GM12891 (cell line): ENCODE data around the gene NOTCH2.
A peak's percentile ranks its signal among the peaks of the same experiment; 100 is the strongest.

ENCODE experiments used
- DNase-seq: peaks from one replicate; pipeline ENCODE4 v3.0.0; 2011; ENCODE audit warnings: low spot score; ENCODE audit not compliant: insufficient read length
- FAIRE-seq: peaks from 2 replicates; lab custom pipeline; 2011; peaks lifted over from hg19 to GRCh38; lab: Jason Lieb, UNC
- PAX5 ChIP-seq: IDR thresholded peaks from 2 replicates; pipeline ENCODE4 v1.6.1; 2011; ENCODE audit warnings: low read length, moderate library complexity, mild to moderate bottlenecking; ENCODE audit not compliant: insufficient read depth, severe bottlenecking
- POLR2A ChIP-seq: IDR thresholded peaks from 2 replicates; pipeline ENCODE4 v1.6.1; 2011; ENCODE audit warnings: low read depth, low read length, control low read depth
- POLR2AphosphoS5 ChIP-seq: IDR thresholded peaks from 2 replicates; pipeline ENCODE4 v1.6.1; 2011; ENCODE audit warnings: low read depth, low read length, control low read depth
- POU2F2 ChIP-seq: IDR thresholded peaks from 2 replicates; pipeline ENCODE4 v1.6.1; 2011; ENCODE audit warnings: low read depth, mild to moderate bottlenecking, control low read depth, low read length, moderate library complexity
- SPI1 ChIP-seq: IDR thresholded peaks from 2 replicates; pipeline ENCODE4 v1.6.1; 2011; ENCODE audit warnings: low read depth, low read length, control low read depth
- TAF1 ChIP-seq: IDR thresholded peaks from 2 replicates; pipeline ENCODE4 v1.6.1; 2011; ENCODE audit warnings: low read depth, low read length, control low read depth

Gene NOTCH2

DNA sequence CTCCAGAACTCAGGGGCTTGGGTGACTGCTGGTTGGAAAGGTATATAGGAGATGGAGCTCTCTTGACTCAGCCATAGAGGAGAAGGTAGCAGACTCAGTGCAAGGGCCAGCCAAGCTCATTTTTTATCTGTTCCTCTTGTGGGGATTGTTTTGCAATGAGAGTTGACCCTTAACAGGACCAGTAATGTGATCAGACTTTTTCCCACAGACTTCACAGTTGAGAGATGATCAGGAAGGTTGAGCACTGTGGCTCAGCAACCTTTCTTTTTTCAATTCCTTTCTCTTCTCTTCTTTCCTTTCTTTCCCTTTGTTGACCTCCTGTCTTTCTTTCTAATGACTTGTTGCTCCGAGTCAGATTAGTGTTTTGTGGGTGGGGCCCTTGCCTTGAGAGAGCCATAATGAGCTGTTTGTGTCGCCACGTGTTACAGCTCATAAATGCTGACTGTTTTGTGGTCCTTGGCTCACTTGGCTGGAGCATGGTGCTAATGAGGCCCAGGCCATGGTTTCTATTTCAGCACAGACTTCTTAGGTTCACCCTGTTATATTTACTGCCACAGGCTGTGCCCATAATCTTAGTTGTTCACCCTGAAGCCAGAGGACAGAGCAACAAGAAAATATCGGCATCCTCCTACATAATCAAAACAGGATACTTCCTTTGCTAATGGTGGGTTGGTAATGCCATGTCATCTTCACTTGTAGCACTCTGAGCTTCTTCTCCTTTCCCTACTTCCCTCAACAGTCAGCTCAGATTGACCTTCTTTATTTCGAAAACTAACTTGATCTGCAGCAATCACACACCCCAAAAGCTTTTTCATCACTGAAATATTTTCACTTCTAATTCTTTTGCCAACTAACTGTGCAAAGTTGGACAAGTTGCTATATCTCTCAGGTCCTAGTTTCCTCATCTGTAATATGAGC lies 187.1 kb downstream of the NOTCH2 start:
- TF ChIP-seq SPI1: no peak
- no peak for TF ChIP-seq POLR2A
- TF ChIP-seq POLR2AphosphoS5: no peak
- TF ChIP-seq PAX5: no peak
- no peak for TF ChIP-seq POU2F2
- TF ChIP-seq TAF1: no peak
- FAIRE-seq: no peak
- DNase-seq: no peak

DNA sequence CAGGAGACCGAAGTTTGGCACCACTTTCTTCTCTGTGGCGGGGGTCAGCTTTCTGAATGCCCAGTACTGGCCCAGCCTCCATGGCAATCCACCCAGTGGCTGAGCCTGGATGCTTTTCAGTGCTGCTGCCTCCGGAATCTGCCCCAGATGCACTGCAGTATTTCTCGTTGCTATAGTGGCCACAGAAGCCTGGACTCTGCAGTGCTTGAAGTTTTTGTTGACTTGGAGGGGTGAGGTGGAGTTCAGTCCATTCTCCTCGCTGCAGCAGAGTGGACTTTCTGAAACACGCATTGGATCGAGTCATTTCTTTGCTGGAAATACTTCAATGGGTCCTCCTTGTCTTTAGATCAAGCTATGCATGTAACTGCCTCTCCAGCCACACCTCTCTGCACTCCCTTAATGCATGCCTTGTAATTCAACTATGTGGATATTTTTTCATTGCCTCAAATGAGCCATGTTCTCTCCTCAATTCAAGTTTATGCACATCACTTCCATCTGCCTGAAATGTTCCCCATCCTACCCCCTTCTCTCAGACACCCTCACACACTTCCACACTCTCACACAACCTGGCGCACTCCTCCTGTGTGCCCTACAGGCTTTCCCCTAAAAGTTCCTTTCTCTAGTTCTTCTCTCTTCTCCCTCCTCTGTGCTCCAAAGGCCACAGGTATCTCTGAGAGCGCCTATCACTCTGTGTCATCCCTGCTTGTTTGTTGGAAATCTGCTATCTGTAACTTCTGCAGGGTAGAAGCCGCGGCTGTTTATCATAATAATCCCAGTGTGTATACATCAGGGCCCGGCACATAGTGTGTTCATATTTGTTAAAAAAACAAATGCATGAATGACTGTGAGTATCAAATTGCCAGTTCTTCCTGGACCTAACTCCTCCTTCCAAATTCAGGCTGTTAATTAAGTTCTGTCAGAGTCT lies 189.7 kb downstream of the NOTCH2 start:
- DNase-seq (no peak), FAIRE-seq (no peak)
- no peak for TF ChIP-seq POU2F2
- no peak for TF ChIP-seq SPI1

DNA sequence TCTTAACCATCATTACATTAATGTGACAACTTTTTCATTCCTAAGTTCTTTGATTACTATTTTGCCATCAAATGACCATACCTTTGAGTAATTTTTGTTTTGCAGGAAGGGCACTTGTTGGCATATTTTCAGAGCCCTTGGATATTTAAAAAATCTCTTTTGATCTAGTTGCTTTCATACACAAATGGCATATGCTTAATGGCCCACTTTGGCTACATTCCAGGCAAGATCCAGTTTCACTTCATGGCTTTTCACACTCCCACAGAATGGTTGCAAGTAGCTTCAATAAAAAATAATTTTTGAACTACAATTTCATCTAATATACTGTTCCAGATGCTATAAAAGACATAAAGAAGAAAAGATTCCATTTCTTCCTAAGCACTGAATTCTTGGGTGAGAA lies 191.3 kb downstream of the NOTCH2 start:
- FAIRE-seq: no peak
- DNase-seq: no peak
- TF ChIP-seq SPI1: no peak
- TF ChIP-seq POLR2A: no peak
- no peak for TF ChIP-seq POLR2AphosphoS5
- TF ChIP-seq POU2F2: no peak
- TF ChIP-seq PAX5: no peak
- no peak for TF ChIP-seq TAF1

DNA sequence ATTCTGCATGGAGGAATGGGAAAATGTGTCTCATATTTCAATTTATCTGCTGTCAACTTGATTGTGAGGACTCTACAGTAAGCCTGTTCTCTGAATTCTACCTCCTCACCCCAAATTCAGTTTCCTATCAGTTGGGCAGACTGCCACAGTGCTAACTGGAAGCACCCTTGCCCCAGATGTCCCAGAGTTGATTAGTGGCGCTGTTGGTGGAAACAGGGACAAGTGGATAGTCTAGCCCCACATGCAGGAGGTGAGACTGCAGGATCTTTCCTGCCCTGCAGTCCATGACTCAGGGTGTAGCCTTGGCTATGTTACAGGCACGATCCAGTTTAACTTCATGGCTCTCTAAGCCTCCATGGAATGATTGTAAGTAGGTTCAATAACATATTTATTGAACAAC lies 195.3 kb downstream of the NOTCH2 start:
- FAIRE-seq: no peak
- no peak for DNase-seq
- TF ChIP-seq PAX5 (no peak), TAF1 (no peak), SPI1 (no peak), POLR2A (no peak), POLR2AphosphoS5 (no peak), POU2F2 (no peak)

DNA sequence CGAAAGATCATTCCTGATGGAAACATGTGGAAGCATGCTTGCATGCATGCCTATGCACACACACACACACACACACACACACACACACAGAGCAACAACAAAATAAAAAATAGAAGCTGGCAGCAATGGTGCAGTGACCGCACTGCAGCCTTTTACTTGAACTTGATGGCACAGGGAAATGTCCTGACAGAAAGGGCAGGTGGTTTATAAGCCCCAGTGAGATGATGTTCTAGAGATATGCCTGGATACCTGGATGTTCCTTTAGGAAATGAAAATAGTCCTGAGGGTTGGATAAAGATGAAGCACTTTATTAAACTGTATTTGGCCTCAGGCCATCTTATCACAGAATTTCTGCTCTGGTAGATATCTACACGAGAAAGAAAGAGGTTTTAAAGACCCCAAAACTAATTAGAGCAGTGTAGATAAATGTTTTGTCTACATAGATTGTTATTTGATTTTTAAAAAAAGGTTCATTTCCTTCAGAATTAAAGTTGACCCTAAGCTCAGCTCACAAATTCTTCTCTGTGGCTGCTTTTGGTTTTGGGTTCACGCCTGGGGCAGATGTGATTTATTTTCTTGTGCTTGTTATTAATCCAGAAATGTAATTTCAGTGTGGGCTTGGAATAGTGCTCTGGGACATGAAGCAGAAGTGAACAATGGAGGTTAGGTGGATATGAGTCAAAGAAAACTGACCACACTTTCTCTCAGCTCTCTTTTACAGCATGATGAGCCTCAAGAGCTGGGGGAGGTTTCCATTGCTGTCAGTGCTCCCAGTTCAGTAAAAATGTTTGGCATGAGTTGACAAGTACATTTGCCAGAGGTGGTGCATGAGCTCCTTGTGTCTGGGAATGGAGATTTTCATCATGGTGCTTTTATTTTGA lies 196.1 kb downstream of the NOTCH2 start:
- DNase-seq: no peak
- TF ChIP-seq PAX5 (no peak), SPI1 (peak; percentile 31; the same call in 1 of the 2 replicates)
- FAIRE-seq: no peak

DNA sequence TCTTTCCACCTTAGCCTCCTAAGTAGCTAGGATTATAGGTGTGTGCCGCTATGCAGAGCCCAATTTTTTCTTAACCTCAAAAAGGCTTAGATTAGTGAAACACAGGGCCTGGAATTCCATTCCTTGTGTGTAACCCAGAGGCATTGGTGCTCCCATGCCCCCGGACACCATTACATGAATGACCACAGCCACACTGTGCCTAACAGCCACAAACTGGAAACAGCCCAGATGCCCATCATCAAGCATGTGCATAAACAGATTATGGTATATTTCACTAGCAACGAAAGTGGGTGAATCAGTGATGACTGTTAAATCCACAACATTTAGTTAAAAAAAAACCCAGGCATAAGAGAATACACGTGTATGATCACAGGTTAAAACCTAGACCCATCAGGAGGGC lies 197.6 kb downstream of the NOTCH2 start:
- no peak for DNase-seq
- FAIRE-seq: no peak
- TF ChIP-seq POU2F2: no peak
- TF ChIP-seq PAX5: no peak
- no peak for TF ChIP-seq POLR2AphosphoS5
- TF ChIP-seq SPI1: no peak

- peak; percentile 24 for DNase-seq
- FAIRE-seq: no peak
- TF ChIP-seq POLR2A (no peak), POU2F2 (no peak), SPI1 (peak; percentile 50), TAF1 (no peak)
These were observed 198.4 kb downstream of the NOTCH2 start for GRCh38 chr1:119870917-119871596.

DNA sequence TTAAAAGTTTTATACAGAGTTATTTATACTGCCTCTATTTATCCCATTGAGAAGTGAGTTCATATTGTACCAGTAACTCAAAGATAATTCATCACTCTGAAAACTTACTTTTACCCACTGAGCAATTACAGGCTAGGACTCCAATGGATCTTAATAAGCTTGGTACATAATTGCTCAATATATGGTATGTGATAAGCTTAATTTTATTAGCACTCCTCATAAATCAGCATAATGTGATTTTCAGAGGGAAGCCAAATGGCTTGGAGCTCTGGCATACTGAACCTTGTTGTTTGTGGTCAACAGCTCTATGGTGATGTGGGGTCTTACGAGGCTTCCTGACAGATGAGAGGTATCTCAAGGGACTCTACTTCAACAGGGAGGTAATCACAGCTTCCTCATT lies 199.5 kb downstream of the NOTCH2 start:
- no peak for FAIRE-seq
- TF ChIP-seq POLR2A (no peak), SPI1 (no peak), POU2F2 (no peak), PAX5 (no peak), POLR2AphosphoS5 (no peak), TAF1 (no peak)
- DNase-seq: no peak

- FAIRE-seq (no peak), DNase-seq (no peak)
- TF ChIP-seq SPI1 (no peak), POLR2AphosphoS5 (no peak), TAF1 (no peak), POLR2A (no peak), POU2F2 (no peak), PAX5 (no peak)
These were observed 201.3 kb downstream of the NOTCH2 start for GRCh38 chr1:119868176-119868575.
